Uterine smooth muscle cell (primary cell): ENCODE data around the gene CFAP206. TPM values are rescaled to one million over a fixed set of nuclear protein-coding genes. Genes with fewer than 3 reads are reported as not detected.

Experiments used
- total RNA-seq: library from RNA; depleted of rRNA; stranded (reverse); fragments of >200 nt; gene quantifications from 2 replicates; pipeline ENCODE4 v1.2.3, GENCODE V29; 2014

The CFAP206 gene
- 0.37 and 0.66 TPM in 2 replicates for total RNA-seq

GRCh38 chr6:87407901-87408720, at the start of gene CFAP206:
CFAP206 (plus strand) TSS chr6:87407972; CDS start chr6:87409840, 1,868 bp downstream.

DNA sequence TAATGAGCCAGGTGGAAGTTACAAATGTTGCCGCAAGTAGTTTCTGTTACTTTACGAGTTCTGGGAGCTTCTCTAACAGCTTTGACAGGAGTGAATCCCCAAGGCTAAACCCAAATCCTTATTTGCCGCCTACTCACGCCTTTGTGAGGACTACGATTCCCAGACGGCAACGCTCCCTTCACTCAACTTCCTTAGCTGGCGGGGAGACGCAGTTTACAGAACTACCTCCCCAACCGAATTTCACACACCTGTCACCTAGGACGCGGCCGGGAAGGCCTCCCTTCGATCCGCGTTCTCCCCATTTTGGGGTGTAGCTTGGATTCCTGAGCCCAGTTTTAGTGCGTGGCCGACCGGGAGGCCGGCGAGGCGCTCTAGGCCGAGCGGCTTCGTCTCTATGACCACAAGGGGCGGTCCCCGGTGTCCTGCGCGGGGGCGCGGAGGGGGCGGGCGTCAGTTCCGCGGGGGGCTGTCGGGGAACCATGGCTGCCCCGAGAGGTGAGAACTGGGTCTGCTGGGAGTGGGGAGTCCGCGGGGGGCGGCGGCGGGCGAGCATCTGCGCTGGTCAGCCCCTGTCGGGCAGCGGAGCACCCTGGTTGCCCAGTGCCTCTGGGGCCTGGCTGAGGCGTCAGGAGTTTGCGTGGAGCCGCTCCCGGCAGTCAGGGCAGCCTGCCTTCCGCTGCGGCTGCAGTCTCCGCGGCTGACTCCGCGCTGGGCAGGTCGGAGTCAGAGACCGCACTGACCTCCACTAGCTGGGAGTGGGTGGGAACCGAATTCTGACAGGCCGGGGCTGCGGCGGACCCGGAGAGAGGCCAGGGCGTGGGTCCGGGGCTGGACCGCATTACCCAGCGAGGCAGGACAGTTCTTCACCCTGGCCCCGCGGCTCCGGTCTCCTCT, 65.0 kb downstream of the CFAP206 start, which contains the start of gene SLC35A1:
TSS of gene SLC35A1 (plus strand) at position 450 of the 894 bp plus-strand sequence. CDS start at position 480, 30 bp downstream.

Other genes with a start within 250 kb of the CFAP206 start
- 6.4 and 7.2 TPM in 2 replicates for gene SMIM8, start 85.4 kb upstream of the CFAP206 start, total RNA-seq
- gene GJB7, start 78.7 kb upstream of the CFAP206 start, total RNA-seq: not detected in 2 replicates
- gene C6orf163, start 63.2 kb upstream of the CFAP206 start, total RNA-seq: 1.00 and 2.1 TPM in 2 replicates
- gene SLC35A1, start 65.0 kb downstream of the CFAP206 start, total RNA-seq: 15.9 and 22.7 TPM in 2 replicates
- 39.5 and 47.2 TPM in 2 replicates for gene RARS2, start 182.0 kb downstream of the CFAP206 start, total RNA-seq
- 23.1 and 30.2 TPM in 2 replicates for gene ORC3, start 182.2 kb downstream of the CFAP206 start, total RNA-seq